Right ventricle myocardium superior (tissue), 1 donor: Measurements from ENCODE around the gene UGT8. TPM values are rescaled to one million over a fixed set of nuclear protein-coding genes. Genes with fewer than 3 reads are reported as not detected.
"Not testable (repeated sequence)": the region's sequence is repeated elsewhere in the genome, so short reads cannot be mapped to it uniquely, and the experiment has no call there.

ENCODE experiments used
- ATAC-seq: fragments of 200-7000 bp; cut with Tn5 transposase; one replicate; pipeline ENCODE4 v1.9.1; 2020; ENCODE audit warnings: mild to moderate bottlenecking; ENCODE audit not compliant: poor library complexity
- DNase-seq: peaks from one replicate; pipeline ENCODE4 v3.0.0-alpha.2; 2020
- intact Hi-C: fragments of 100-400 bp; cut with DNase I; formaldehyde crosslinking; loops from one replicate; pipeline ENCODE4 v1.11.2; 2022
- total RNA-seq: library from RNA; stranded (reverse); fragmentation: NEBNext Ultra II Directional; extraction: Animal tissue kit (Norgen Biotek cat#: 25700); gene quantifications from one replicate; pipeline ENCODE4 v1.2.1, GENCODE V29; 2021
- donor health status: DM: no; HTN: yes; CAD: no; lungs with severe emphysema.

The UGT8 gene
- total RNA-seq, 1 donor from 2014 or later: 0.05 TPM

DNA sequence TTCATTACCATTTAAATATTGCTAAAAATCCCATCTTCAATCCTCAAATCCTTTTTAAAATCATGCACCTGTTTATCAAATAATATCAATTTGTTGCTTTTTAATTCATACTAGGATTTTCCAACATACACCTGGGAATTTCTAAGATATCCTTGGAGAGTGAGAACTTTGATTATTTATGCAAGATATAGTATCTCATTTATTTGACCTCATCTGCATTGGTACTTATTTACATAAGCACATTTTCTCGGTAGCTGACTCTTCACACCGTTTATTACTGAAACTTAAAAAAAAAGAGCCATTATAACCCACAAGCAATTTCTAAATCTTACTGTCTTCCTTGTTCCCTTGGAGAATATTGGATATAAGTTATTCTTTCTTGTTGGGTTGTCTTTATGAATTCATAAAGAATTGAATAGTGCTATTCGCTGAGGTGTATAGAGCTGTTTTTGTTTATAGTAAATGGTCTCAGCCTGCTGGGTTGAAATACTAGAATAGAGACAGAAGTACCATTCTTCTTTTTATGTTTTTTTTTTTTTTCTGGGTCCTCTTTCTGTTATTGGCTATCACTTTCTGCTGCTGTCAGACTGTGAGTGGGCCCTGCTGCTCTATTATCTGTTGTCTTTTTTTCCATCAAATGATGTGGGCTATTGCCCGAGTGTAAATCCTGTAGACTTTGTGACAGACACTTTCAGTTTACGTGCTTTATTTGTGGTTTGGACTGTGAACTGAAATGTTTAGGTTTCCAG is 2.9 kb downstream of the UGT8 start:
- intact Hi-C loops: no loop called here
- ATAC-seq: no peak
- DNase-seq: no peak

DNA sequence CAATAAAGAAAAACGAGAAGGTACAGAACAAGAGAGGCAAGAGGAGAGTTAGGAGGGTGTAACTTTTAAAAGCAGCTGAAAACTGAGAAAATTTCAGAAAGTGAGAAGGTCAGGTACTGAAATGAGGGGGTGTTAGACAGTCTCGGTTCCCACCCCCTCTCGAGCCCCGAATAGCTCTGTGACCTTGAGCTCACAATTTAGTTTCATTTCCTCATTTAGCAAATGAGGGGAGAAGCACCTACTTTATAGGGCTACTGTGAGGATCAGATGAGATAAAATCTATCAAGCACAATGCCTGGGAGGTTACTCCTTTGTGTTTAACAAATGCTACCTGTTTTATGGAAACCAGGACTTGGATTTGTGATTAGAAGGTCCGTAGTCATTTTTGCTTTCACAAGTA is 4.9 kb downstream of the UGT8 start:
- intact Hi-C loops: no loop called here
- DNase-seq: no peak
- ATAC-seq: no peak

DNA sequence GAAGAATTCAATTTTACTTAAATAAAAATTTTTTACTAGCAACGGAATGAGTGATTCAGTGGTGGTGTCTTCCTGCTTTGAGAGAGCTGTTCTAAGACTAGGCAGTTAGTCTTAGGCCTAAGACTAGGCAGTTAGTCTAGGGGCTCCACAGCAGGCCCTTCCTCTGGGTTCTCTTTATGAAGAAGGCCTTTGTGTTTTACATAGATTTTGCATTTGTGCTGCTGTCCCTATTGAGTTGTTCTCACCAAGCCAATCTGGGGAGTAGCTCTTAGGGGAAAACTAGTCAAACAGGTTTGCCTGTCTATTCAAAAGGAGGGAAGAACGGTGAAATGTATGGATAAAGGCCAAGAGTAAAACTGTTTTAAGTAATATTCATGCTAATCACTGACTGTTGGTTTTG is 7.6 kb downstream of the UGT8 start:
- ATAC-seq (no peak), DNase-seq (no peak)
- intact Hi-C loops: no loop called here

DNA sequence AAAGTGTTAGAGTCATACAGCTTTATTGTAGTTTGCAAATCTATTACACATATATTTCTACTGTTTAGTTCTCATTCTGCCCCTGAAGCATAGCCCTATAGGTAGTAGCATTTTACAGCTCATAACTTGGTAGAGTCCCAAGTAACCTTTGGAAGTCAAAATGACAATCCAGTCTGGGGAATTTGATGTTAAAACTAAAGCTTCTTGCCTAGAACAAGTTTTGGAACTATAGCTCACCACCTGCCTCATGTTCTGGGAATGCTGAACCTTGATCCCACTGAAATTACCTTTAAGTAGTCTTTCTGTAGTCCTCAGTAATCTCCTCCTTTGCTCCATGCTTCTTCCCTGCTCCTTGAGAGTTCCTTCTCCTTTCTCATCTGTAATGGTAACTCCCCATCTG is 8.4 kb downstream of the UGT8 start:
- intact Hi-C loops: no loop called here
- no peak for ATAC-seq
- no peak for DNase-seq

DNA sequence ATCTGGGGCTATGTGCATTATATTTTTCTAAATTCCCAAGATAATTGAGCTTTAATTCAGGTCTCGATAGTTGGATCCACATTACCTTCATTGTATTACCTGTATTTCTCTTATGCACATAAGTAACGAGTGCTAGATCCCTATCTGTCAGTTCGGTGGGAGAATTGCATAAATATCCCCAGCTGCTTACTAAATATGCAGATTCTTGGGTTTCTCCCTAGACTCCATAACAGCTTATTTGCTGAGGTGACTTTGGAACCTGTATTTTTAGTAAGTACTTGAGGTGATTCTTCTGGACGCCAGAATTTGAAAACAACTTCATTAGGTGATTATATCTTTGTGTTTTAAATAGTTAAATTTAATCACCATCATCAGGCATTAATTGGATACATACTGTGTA is 15.0 kb downstream of the UGT8 start:
- no peak for DNase-seq

DNA sequence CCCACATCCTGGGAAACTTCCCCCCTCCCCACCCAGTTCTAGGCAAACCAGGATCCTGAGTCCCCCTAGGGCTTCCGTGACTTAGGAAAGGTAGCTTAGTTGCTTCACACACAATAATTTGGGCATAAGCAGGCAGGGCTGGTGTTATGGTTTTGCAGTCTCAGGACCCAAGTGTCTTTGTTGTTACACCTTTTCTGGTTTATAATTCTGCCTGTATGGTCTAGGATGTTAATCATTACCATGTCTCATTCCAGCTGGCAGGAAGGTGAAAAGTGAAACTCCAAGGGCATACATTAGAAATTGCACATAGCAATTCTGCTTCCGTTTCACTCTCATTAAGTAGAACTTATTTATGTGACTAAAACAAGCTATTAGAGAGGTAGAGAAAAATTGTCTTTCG is 16.8 kb downstream of the UGT8 start:
- intact Hi-C loops: no loop called here
- ATAC-seq (no peak), DNase-seq (no peak)

More for the DNA sequence above, 15.0 kb downstream of the UGT8 start:
- intact Hi-C loops: no loop called here
- ATAC-seq: no peak

DNA sequence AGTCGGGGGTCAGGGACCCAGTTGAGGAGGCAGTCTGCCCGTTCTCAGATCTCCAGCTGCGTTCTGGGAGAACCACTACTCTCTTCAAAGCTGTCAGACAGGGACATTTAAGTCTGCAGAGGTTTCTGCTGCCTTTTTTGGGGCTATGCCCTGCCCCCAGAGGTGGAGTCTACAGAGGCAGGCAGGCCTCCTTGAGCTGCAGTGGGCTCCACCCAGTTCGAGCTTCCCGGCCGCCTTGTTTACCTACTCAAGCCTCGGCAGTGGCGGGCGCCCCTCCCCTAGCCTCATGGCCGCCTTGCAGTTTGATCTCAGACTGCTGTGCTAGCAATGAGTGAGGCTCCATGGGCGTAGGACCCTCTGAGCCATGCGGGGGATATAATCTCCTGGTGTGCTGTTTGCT is 17.4 kb downstream of the UGT8 start:
- ATAC-seq, DNase-seq, intact Hi-C loops: not testable (repeated sequence)

DNA sequence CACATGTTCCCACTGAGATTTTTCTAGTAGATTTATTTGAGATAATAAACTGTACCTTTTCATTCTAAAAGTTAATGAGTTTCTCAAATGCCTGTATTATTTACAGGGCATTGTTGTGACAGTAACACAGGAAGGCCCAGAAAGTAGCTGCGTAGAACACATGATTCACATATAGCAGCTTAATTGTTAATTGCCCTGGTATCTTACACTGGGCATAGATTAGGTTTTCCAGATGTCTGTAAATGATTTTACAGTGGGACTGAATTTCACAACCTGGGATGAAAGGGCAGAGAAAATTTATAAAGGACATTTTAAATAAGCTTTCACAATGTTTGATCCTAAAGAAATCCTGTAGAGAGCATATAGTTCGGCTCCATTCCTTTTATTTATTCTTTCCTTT is 27.6 kb downstream of the UGT8 start:
- DNase-seq: no peak
- intact Hi-C loops: no loop called here
- no peak for ATAC-seq

DNA sequence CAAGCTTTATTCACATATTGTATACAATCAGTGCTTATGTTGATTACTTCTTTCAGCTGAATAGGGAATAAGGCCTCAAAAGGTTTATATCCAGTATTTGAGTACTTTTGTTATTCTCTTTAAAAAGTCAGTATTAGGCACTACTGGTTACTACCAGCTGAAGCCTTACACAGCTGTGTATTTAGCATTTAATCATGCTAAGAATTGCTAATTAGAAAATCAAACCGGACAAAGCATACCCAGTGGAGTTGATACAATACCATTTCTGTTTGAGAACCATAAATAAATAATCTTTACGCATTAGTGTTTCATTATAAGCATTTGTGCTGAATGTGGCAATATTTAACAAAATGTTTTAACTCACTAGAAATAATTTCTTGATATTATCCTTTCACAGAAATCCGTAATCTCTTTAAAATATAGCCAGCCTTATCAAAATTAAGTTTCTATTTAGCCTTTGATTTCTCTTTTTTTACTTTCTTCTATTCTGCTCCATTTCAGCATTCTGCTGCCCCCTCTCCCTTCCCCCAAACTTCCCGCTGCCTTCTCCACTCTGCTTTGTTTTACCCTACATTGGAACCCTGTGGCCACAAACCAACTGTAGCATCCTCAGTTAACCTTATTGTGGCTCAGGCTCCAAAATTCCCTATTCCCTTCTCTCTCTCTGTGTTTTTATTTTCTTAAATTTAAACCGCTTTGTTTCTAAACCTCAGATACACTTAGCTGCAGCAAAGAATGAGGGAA is 37.8 kb downstream of the UGT8 start:
- no peak for DNase-seq
- intact Hi-C loops: no loop called here
- ATAC-seq: no peak

DNA sequence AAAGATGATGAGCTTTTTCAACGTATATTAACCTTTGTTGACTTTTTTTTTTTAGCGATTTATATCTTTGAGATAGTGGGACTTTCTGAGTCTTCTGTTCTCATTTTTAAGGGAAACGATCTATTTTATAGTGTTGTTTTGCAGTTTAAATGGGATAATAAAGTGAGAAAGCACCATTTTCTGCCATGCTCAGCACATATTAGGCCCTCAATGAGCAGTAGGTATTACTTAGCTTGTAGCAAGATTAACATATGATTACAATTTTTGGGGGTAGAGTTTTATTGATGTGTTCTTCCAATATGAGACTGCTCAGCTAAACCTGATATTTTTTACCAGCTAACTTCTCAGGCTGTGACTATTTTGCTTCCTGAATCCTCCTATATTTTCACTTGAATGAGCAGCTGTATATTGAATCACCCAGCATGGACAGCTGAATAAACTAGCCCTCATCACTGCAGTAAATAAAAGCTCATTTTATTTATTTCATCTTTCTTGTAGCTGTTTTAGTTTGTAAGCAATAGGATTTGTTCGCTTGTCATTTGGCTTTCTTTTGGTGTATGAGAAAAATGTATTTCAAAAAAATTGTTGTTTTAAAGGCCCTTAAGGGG is 43.7 kb downstream of the UGT8 start:
- intact Hi-C loops: no loop called here
- no peak for ATAC-seq
- DNase-seq: no peak

DNA sequence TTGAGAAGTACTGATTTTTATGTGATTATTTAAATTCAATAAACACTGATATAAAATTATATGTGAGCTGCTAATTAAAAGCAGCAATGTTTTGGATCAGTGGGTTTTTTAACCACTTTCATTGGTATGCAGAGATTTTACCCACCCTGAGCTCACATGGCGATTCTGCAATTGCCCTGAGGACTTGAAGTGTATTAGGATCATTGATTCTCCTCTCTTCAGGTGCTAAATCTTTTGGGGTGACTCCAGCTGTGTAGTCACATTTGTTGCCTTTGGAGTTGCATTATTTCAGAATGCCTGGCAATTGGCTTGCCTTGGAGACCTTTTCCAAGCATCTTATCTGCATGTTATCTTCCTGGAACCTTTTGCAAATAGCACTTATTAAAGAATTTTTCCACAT is 51.3 kb downstream of the UGT8 start:
- no peak for ATAC-seq
- DNase-seq: no peak
- intact Hi-C loops: no loop called here

DNA sequence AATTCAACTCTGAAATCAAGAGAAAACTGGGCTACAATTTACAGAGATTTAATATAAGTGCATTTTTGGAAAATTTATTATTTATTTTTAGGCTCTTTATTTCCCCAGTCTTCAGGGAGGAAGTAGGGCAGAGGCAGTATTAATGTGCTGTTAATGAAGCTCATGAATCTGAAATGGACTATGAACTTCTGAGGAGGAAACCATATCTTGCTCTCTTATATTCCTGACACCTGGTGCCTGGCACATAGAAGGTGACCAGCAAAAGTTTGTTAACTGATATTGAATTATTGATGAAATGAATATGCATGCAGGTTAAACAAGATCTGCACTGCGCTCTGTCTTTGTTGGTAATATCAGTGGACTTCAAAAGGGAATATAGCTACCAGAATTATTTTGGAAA is 55.1 kb downstream of the UGT8 start:
- intact Hi-C loops: no loop called here
- no peak for ATAC-seq
- no peak for DNase-seq

DNA sequence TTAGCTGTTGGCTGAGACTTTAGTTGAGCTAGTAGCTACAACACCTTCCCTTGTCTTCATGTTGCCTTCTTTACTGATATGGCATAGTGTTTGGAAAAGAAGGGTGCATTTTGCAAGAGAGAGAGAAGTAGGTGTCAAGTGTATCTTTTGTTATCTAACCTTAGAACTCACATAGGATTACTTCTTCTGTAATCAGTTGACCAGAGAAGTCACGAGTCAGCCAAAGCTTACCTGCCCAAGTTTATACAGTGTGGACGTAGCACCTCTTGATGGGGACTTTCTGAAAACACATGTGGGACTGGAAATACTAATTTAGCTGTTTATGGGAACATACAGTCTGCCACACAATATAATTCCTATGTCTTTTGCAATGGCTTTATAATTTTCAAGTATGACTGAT is 56.0 kb downstream of the UGT8 start:
- intact Hi-C loops: no loop called here
- ATAC-seq (peak; percentile 12), DNase-seq (no peak)

DNA sequence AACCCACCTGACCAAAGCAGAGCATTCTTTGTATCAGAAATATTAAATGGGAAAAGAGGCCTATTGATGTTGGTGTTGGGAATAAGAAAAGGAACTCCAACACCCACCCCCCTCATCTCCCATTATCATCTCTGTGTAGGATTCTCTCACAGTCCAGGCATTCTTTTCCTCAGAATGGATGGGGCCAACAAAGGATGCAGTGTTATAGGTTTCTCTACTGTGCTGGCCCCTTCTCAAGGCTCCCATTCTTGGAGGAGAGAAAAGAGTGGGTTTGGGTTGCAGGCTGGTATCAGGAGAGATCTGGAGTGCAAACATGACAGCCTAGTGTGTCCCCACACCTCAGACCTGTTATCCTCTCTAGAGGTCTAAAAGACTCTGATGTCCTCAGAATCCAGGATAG is 59.6 kb downstream of the UGT8 start:
- no peak for ATAC-seq
- no peak for DNase-seq
- intact Hi-C loops: loop anchor here (2.0 kb wide), 1 partner anchor 271 kb away; no protein-coding TSS in a partner anchor

DNA sequence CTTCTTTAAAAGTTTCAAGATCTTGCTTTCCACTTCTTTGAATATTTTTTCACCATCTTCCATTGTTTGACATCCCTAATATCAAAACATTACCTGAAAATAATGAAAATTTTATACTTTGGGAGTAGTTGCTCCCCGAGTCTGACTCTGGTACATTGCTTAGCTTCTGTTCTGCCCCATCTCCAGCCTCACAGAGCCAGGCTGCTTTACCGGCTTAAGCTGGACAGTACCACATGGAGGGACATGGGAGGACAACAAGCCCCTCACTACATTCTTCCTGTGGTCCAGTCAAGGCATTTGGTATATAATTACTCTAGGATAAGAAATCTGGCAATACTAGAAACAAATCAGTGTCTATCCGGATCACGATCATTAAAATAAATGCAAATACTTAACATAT is 60.2 kb downstream of the UGT8 start:
- intact Hi-C loops: loop anchor here (2.0 kb wide), 1 partner anchor 272 kb away; no protein-coding TSS in a partner anchor
- DNase-seq (no peak), ATAC-seq (no peak)

DNA sequence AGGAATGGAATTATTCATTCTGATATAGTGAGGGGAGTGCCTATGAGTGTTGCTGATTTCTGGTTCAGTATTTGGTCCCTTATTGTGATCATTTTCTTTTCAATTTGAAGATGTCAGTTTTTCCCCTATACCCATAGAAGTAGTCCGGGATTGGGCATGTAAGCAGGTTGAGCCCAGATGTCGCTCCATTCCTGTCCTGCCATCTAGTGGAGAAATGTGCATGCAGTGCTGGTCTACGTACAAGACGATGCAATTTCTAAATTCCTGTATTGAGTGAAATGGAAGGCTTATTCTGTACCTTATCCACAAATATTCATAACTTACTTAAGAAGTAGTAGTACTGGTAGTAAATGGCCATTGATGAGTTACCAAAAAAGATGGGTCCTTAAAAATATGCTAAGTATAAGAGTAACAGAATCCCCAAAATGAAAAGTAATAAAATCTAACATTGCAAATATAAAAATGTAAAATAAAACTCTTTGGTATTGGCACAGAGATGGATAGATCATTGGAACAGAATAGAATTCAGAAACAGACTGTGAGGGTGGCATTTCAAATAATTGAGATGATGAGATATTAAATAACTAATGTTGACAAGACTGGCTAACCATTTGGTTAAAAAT is 60.9 kb downstream of the UGT8 start:
- intact Hi-C loops: loop anchor here (2.0 kb wide), 1 partner anchor 273 kb away; no protein-coding TSS in a partner anchor
- ATAC-seq: peak; percentile 84
- DNase-seq: no peak

DNA sequence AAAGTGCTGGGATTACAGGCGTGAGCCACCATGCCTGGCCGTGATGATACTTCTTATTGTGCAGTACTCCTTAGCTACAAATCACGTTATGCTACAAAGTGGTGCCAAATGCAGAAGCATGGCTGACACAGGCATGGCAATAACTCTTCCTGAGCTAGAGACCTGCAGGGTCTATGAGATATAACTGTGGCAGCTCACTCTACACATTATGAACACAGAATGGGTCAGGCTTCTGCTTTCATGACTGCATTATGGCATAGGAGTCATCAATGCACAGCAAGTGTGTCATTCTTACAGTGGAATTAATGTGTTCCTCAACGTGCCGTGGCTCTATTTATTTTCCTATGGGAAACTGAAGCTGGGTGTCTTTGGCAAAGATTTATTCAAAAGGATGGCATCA is 64.5 kb downstream of the UGT8 start:
- intact Hi-C loops: no loop called here
- DNase-seq (no peak), ATAC-seq (no peak)

DNA sequence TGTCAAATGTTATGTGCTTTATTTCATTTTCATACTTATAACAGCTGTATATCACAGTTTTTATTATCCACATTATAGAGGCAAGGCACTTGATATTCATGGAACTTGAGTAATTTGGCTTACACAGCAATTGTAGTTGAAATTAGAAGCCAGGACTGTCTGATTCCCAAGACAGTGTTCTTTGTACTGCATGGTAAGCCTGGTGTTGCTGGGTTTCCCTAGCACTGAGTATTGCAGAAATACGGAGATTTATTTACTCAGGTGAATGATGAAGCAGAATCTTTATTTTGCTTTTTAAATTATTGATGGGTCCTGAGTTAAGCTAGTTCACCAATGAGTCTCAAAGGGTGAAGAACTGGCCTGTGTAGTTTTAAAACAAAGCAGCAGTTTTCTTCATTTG is 70.0 kb downstream of the UGT8 start:
- ATAC-seq: no peak
- intact Hi-C loops: no loop called here
- DNase-seq: no peak

DNA sequence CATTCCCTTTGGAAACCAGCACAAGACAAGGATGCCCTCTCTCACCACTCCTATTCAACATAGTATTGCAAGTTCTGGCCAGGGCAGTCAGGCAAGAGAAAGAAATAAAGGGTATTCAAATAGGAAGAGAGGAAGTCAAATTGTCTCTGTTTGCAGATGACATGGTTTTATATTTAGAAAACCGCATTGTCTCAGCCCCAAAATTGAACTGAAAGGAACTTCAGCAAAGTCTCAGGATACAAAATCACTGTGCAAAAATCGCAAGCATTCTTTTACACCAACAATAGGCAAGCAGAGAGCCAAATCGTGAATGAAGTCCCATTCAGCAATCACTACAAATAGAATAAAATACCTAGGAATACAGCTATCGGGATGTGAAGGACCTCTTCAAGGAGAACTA is 72.1 kb downstream of the UGT8 start:
- intact Hi-C loops, DNase-seq, ATAC-seq: not testable (repeated sequence)
